Stomach (tissue), 9 donors: Measurements from ENCODE around the gene POLR2L. TPM values are rescaled to one million over a fixed set of nuclear protein-coding genes. Genes with fewer than 3 reads are reported as not detected.

Experiments
- DNase-seq, 2 donors: peaks; one replicate each; pipeline versions ENCODE4 v3.0.0 to v3.0.0-alpha.2; 2013 to 2019
- H3K27ac ChIP-seq, 5 donors: fragments of 200-600 bp in 4 of 5; sonication (generic) in 4 of 5; one replicate each; pipeline ENCODE4 v1.5.1; 2013 to 2019; ENCODE audit warnings: mild to moderate bottlenecking in 1 of 5, moderate library complexity in 1 of 5
- H3K27me3 ChIP-seq, 3 donors: fragments of 200-600 bp; sonication (generic); one replicate each; pipeline ENCODE4 v1.5.1; 2017 to 2019; ENCODE audit warnings: mixed run types in 1 of 3
- H3K36me3 ChIP-seq, 4 donors: fragments of 200-600 bp; sonication (generic); 1 replicate in 3 of 4; 2 replicates in 1 of 4; pipeline ENCODE4 v1.5.1; 2016 to 2019
- H3K4me1 ChIP-seq, 4 donors: fragments of 200-600 bp; sonication (generic); one replicate each; pipeline ENCODE4 v1.5.1; 2016 to 2019
- H3K4me3 ChIP-seq, 4 donors: fragments of 200-600 bp; sonication (generic) in 3 of 4; one replicate each; pipeline ENCODE4 v1.5.1; 2016 to 2019; ENCODE audit warnings: mild to moderate bottlenecking in 1 of 4
- H3K9me3 ChIP-seq, 4 donors: fragments of 200-600 bp; sonication (generic); one replicate each; pipeline ENCODE4 v1.5.1; 2016 to 2019
- CTCF ChIP-seq, 7 experiments: fragments of 450-650 bp in 4 of 7; fragments of 200-600 bp in 3 of 7; sonication (generic) in 3 of 7; IDR thresholded peaks; one replicate each; pipeline ENCODE4 v1.5.1; 2016 to 2019; ENCODE audit warnings: antibody characterized with exemption in 7 of 7, control low read depth in 2 of 7, mild to moderate bottlenecking in 1 of 7
- EP300 ChIP-seq: sonication (generic); formaldehyde crosslinking; IDR thresholded peaks from one replicate; pipeline ENCODE4 v1.6.1; 2017; ENCODE audit warnings: antibody characterized with exemption
- POLR2A ChIP-seq, 4 donors: fragments of 450-650 bp; IDR thresholded peaks; one replicate each; pipeline ENCODE4 v1.6.1; 2016; ENCODE audit warnings: antibody characterized with exemption in 4 of 4, control low read depth in 2 of 4, mild to moderate bottlenecking in 1 of 4, moderate library complexity in 1 of 4
- POLR2AphosphoS5 ChIP-seq, 3 donors: sonication (generic); formaldehyde crosslinking; IDR thresholded peaks; one replicate each; pipeline ENCODE4 v1.6.1; 2016; ENCODE audit warnings: antibody characterized with exemption in 3 of 3
- WGBS, 5 donors: extraction: QIAGEN DNeasy Blood & Tissue Kit in 3 of 5; methylation state at CpG; one replicate each; pipeline versions ENCODE4 v1.1.5 to v1.1.7; 2013 to 2018; 5-methylcytosine and 5-hydroxymethylcytosine counted together
- intact Hi-C: fragments of 100-400 bp; cut with DNase I; formaldehyde crosslinking; loops from one replicate; pipeline ENCODE4 v1.15.1; 2023; ENCODE audit warnings: low total_unique reads
- polyA plus RNA-seq, 3 donors: library from polyadenylated mRNA; stranded (reverse); fragments of 200-250 nt; gene quantifications; one replicate each; pipeline ENCODE4 v1.2.3, GENCODE V29; 2013
- total RNA-seq, 5 donors: library from RNA; depleted of rRNA; stranded (reverse); fragments of >200 nt; gene quantifications; one replicate each; pipeline versions ENCODE4 v1.1.0 to v1.2.3, GENCODE V29; 2014 to 2016
- donor health status: healthy with polysubstance abuse.
- donor health status: Bipolar disorder and iron deficiency.
- donor health status: healthy.

The POLR2L gene
- total and polyA plus RNA-seq, 8 donors, result 13.8 to 407 (median 110) TPM

DNA sequence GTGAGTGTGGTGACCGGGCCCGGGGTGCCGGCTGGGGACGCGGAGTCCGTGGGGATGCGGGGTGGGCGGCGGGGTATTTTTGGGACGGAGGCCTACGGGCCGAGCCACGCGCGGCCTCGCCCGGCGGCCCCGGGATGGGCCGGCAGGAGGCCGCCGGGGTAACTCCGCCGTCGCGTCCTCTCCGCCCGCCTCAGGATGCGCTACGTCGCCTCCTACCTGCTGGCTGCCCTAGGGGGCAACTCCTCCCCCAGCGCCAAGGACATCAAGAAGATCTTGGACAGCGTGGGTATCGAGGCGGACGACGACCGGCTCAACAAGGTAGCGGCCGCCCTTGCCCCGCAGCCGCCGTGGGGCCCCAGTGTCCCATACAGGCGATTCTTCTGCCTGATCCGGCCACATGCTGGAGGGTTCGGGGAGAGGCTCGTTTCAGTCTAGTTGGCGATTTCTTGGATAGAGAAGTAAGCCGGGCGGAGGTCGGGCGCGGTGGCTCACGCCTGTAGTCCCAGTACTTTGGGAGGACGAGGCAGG, 32.2 kb downstream of the POLR2L start:
- intact Hi-C loops, result no loop called here
- H3K4me3 ChIP-seq, result peak overlapping the region; percentile 83 to 98 (median 92)
- H3K27me3 ChIP-seq, result no peaks in the 10 kb centered on the region
- H3K9me3 ChIP-seq, result no peaks in the 10 kb centered on the region
- TF ChIP-seq CTCF (IDR thresholded peaks at IDR 0.05) (peak in 1 of 7 experiments; percentile 15), POLR2AphosphoS5 (IDR thresholded peaks at IDR 0.05) (no peak), POLR2A (IDR thresholded peaks at IDR 0.05) (peak in 1 of 4 donors; percentile 42), EP300 (no peak)
- H3K4me1 ChIP-seq, result peaks cover 33 to 50% (median 44%) of the 10 kb centered on the region in 4 donors
- no peak for DNase-seq
- peaks cover 23 to 40% (median 37%) of the 10 kb centered on the region in 4 donors for H3K36me3 ChIP-seq
- peak overlapping the region; percentile 89 to 99 (median 98) for H3K27ac ChIP-seq
- 0 to 1% (median 0%) methylated on average over 18 to 55 of the region's 55 CpGs for WGBS, 5 donors

GRCh38 chr11:809287-810039, 32.9 kb downstream of the POLR2L start, which contains the start of gene RPLP2:
Gene RPLP2 (plus strand): TSS chr11:809967. CDS start chr11:810235, 268 bp downstream.
- Histone ChIP-seq H3K27ac (peak within 1 kb of the TSS; percentile 89 to 99 (median 98)), H3K4me1 (peaks cover 37 to 56% (median 50%) of the 10 kb centered on the region in 4 donors), H3K4me3 (peak within 1 kb of the TSS; percentile 83 to 98 (median 92)), H3K9me3 (no peaks in the 10 kb centered on the region), H3K27me3 (no peaks in the 10 kb centered on the region), H3K36me3 (peaks cover 23 to 34% (median 32%) of the 10 kb centered on the region in 4 donors)
- peak; percentile 99 for DNase-seq
- intact Hi-C loops, result no loop called here
- peak; percentile 59 for TF ChIP-seq EP300
- peak in 2 of 4 donors; percentile 55 to 85 for TF ChIP-seq POLR2A (IDR thresholded peaks at IDR 0.05)
- TF ChIP-seq POLR2AphosphoS5 (IDR thresholded peaks at IDR 0.05), result peak; percentile 95 to 98 (median 98)
- TF ChIP-seq CTCF (IDR thresholded peaks at IDR 0.05), result no peak
- 0 to 1% (median 1%) methylated on average over 1 to 81 of the region's 81 CpGs for WGBS, 5 donors

DNA sequence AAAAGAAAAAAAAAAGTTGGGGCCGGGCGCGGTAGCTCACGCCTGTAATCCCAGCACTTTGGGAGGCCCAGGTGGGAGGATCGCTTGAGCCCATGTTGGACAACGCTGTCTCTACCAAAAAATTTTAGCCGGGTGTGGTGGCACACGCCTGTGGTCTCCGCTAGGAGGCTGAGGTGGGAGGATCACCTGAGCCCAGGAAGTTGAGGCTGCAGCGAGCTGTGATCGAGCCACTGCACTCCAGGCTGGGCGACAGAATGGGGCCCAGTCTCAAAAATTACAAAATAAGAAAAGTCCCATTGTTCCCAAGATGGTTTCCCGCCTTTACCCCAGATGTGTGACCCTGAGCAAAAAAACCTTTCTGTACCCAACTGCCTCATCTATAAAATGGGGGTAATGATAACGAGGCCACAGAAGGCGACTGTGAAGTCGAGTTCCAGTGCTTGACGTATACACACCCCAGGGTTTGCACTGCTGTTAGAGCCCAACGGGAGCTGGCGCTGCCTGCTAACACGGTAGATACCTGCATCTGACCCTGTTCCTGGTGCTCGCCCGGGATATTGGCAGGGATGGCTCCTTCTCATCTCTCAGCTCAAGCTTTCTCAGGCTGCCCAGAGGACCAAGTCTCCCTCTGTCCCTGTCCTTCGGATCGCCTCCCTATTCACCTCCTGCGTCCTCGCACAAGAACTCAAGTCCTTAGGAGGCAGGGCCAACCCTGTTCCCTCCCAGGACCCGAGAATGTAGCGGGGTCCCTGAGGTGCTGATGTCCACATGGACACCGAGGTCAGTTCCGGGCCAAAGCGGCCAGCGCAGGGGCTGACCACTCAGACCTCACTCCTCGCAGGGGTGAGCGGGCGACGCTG, 33.7 kb downstream of the POLR2L start:
- WGBS, 5 donors, result 25 to 47% (median 28%) methylated on average over 23 to 36 of the region's 36 CpGs
- intact Hi-C loops, result no loop called here
- peaks cover 22 to 26% (median 25%) of the 10 kb centered on the region in 4 donors for H3K36me3 ChIP-seq
- no peak for TF ChIP-seq POLR2A (IDR thresholded peaks at IDR 0.05)
- TF ChIP-seq POLR2AphosphoS5 (IDR thresholded peaks at IDR 0.05), result no peak
- no peak for TF ChIP-seq EP300
- TF ChIP-seq CTCF (IDR thresholded peaks at IDR 0.05), result no peak
- H3K27me3 ChIP-seq, result no peaks in the 10 kb centered on the region
- H3K9me3 ChIP-seq, result no peaks in the 10 kb centered on the region
- peak overlapping the region; percentile 83 to 98 (median 92) for H3K4me3 ChIP-seq
- H3K4me1 ChIP-seq, result peaks cover 41 to 64% (median 58%) of the 10 kb centered on the region in 4 donors
- peak overlapping the region; percentile 89 to 99 (median 98) for H3K27ac ChIP-seq
- no peak for DNase-seq

- H3K4me3 ChIP-seq, result peak overlapping the region; percentile 61 to 71 (median 67)
Measured at GRCh38 chr11:804599-804964, 37.7 kb downstream of the POLR2L start.

More at GRCh38 chr11:804599-804964, 37.7 kb downstream of the POLR2L start:
- Histone ChIP-seq H3K9me3 (no peaks in the 10 kb centered on the region), H3K4me1 (peaks cover 27 to 50% (median 40%) of the 10 kb centered on the region in 4 donors), H3K27me3 (no peaks in the 10 kb centered on the region), H3K36me3 (peaks cover 6 to 38% (median 35%) of the 10 kb centered on the region in 4 donors), H3K27ac (peak overlapping the region; percentile 87 to 92 (median 89))
- 2 to 14% (median 5%) methylated on average over 15 to 18 of the region's 18 CpGs for WGBS, 5 donors
- DNase-seq, result no peak
- TF ChIP-seq EP300, result no peak
- TF ChIP-seq POLR2AphosphoS5 (IDR thresholded peaks at IDR 0.05), result no peak
- TF ChIP-seq CTCF (IDR thresholded peaks at IDR 0.05), result no peak
- no peak for TF ChIP-seq POLR2A (IDR thresholded peaks at IDR 0.05)
- intact Hi-C loops, result no loop called here
